T-cell (primary cell): ENCODE results near the gene RNF141. TPM values are rescaled to one million over a fixed set of nuclear protein-coding genes. Genes with fewer than 3 reads are reported as not detected.

ENCODE experiments used
- ATAC-seq, 4 experiments: fragments of 200-7000 bp in 3 of 4; fragments of 150-1000 bp in 1 of 4; cut with Tn5 transposase; replicated peaks in 1 of 4; 1 replicate in 3 of 4; 2 replicates in 1 of 4; pipeline ENCODE4 v1.10.0; 2021; ENCODE audit warnings: moderate library complexity in 3 of 4, mild to moderate bottlenecking in 2 of 4, moderate number of reproducible peaks in 1 of 4
- CTCF ChIA-PET, 2 donors: fragments of 300-600 bp; sonication (Branson Sonifier 250); formaldehyde crosslinking; loops; one replicate each; lab custom pipeline; 2022; ENCODE audit warnings: antibody characterized with exemption in 2 of 2; lab: Charles Lee
- POLR2A ChIA-PET, 2 donors: fragments of 300-600 bp; sonication (Branson Sonifier 250); formaldehyde crosslinking; loops; one replicate each; lab custom pipeline; 2022; ENCODE audit warnings: antibody characterized with exemption in 2 of 2; lab: Charles Lee
- DNase-seq, 35 experiments: peaks; one replicate each; pipeline versions ENCODE4 v3.0.0 to v3.0.0-alpha.2; 2013 to 2023
- H3K27ac ChIP-seq: one replicate; pipeline ENCODE4 v1.5.1; 2013; ENCODE audit warnings: low read length
- H3K27me3 ChIP-seq, 2 experiments: replicated peaks in 1 of 2; 1 replicate in 1 of 2; 2 replicates in 1 of 2; pipeline versions ENCODE4 v1.6.1 to v1.7.0; 2013; ENCODE audit warnings: low read length in 1 of 2, mixed read lengths in 1 of 2; ENCODE audit not compliant: control insufficient read depth in 2 of 2, insufficient read depth in 2 of 2; ENCODE audit errors: extremely low read depth in 1 of 2
- H3K36me3 ChIP-seq, 2 donors: 1 replicate in 1 of 2; 2 replicates in 1 of 2; pipeline versions ENCODE4 v1.6.1 to v1.7.0; 2013; ENCODE audit warnings: low read length in 1 of 2; ENCODE audit not compliant: control insufficient read depth in 2 of 2, insufficient read depth in 1 of 2; ENCODE audit errors: extremely low read depth in 1 of 2
- H3K4me1 ChIP-seq, 2 experiments: 1 replicate in 1 of 2; 2 replicates in 1 of 2; pipeline versions ENCODE4 v1.6.1 to v1.7.0; 2013; ENCODE audit warnings: low read length in 2 of 2, mixed read lengths in 1 of 2; ENCODE audit not compliant: insufficient read depth in 2 of 2, control insufficient read depth in 1 of 2; ENCODE audit errors: extremely low read depth in 1 of 2
- H3K4me3 ChIP-seq, 2 donors: 1 replicate in 1 of 2; 2 replicates in 1 of 2; pipeline versions ENCODE4 v1.5.1 to v1.7.0; 2013; ENCODE audit warnings: mild to moderate bottlenecking in 2 of 2, low read length in 1 of 2, moderate library complexity in 1 of 2; ENCODE audit not compliant: control insufficient read depth in 1 of 2; ENCODE audit errors: extremely low read depth in 1 of 2
- H3K9me3 ChIP-seq: 2 replicates; pipeline ENCODE4 v1.7.0; 2013
- H3K27ac Mint-ChIP-seq, 2 donors: one replicate each; pipeline ENCODE4 v1.8.0; 2020 to 2021; ENCODE audit warnings: mild to moderate bottlenecking in 2 of 2, mixed read lengths in 2 of 2
- H3K27me3 Mint-ChIP-seq, 2 donors: one replicate each; pipeline ENCODE4 v1.8.0; 2021 to 2022; ENCODE audit warnings: mixed read lengths in 2 of 2
- H3K36me3 Mint-ChIP-seq: one replicate; pipeline ENCODE4 v1.8.0; 2021; ENCODE audit warnings: mixed read lengths
- H3K4me1 Mint-ChIP-seq, 3 donors: one replicate each; pipeline ENCODE4 v1.8.0; 2020 to 2022; ENCODE audit warnings: mixed read lengths in 3 of 3, mild to moderate bottlenecking in 1 of 3
- H3K4me3 Mint-ChIP-seq, 3 donors: one replicate each; pipeline ENCODE4 v1.8.0; 2020 to 2022; ENCODE audit warnings: mild to moderate bottlenecking in 3 of 3, mixed read lengths in 3 of 3, moderate library complexity in 3 of 3
- H3K9me3 Mint-ChIP-seq, 3 donors: one replicate each; pipeline ENCODE4 v1.8.0; 2020 to 2022; ENCODE audit warnings: mixed read lengths in 3 of 3
- WGBS: methylation state at CpG from one replicate; pipeline ENCODE4 v1.1.5; 2013; ENCODE audit warnings: missing lambda C conversion rate; ENCODE audit not compliant: insufficient coverage; 5-methylcytosine and 5-hydroxymethylcytosine counted together
- total RNA-seq, 35 experiments: library from RNA in 6 of 35; stranded (reverse) in 6 of 35; fragments of 120-200 nt in 1 of 35; gene quantifications; one replicate each; pipeline versions ENCODE4 v1.2.1 to v1.2.4 and lab custom pipeline; 2013 to 2026

The RNF141 gene
- total RNA-seq, 5 donors from 2014 or later (not counting 1 experiment from before 2014, with no cell fraction given): 15.1 to 17.3 (median 15.3) TPM

GRCh38 chr11:10551845-10552352, 10.9 kb upstream of the RNF141 start:
- H3K27ac Mint-ChIP-seq: no peak overlapping the region
- no peaks in the 10 kb centered on the region for H3K36me3 Mint-ChIP-seq
- H3K9me3 Mint-ChIP-seq: peaks cover 7 to 14% (median 11%) of the 10 kb centered on the region in 3 donors
- POLR2A ChIA-PET: no interaction called here
- H3K4me1 Mint-ChIP-seq: peaks cover 0 to 2% (median 0%) of the 10 kb centered on the region in 3 donors
- CTCF ChIA-PET: no interaction called here
- Histone ChIP-seq H3K27ac (no peak overlapping the region), H3K27me3 (peaks cover 0 to 5% of the 10 kb centered on the region in 2 experiments), H3K36me3 (no peaks in the 10 kb centered on the region), H3K4me3 (no peak overlapping the region), H3K9me3 (no peaks in the 10 kb centered on the region), H3K4me1 (no peaks in the 10 kb centered on the region)
- H3K27me3 Mint-ChIP-seq: peaks cover 14 to 19% of the 10 kb centered on the region in 2 donors
- no peak for ATAC-seq
- no peak for DNase-seq
- no peak overlapping the region for H3K4me3 Mint-ChIP-seq
- WGBS: 100% methylated on average over 2 of the region's 3 CpGs

GRCh38 chr11:10551290-10551592, 10.3 kb upstream of the RNF141 start:
- WGBS: 88% methylated on average over 2 of the region's 4 CpGs
- no peak overlapping the region for H3K27ac ChIP-seq
- DNase-seq (no peak), ATAC-seq (no peak)
- Mint-ChIP-seq H3K4me1 (no peaks in the 10 kb centered on the region), H3K27ac (no peak overlapping the region), H3K36me3 (no peaks in the 10 kb centered on the region), H3K27me3 (peaks cover 11 to 15% of the 10 kb centered on the region in 2 donors), H3K9me3 (peaks cover 7 to 14% (median 11%) of the 10 kb centered on the region in 3 donors), H3K4me3 (no peak overlapping the region)
- H3K9me3 ChIP-seq: no peaks in the 10 kb centered on the region
- no peaks in the 10 kb centered on the region for H3K36me3 ChIP-seq
- no peaks in the 10 kb centered on the region for H3K4me1 ChIP-seq
- no peak overlapping the region for H3K4me3 ChIP-seq
- H3K27me3 ChIP-seq: peaks cover 0 to 5% of the 10 kb centered on the region in 2 experiments
- ChIA-PET CTCF (no interaction called here), POLR2A (no interaction called here)

- H3K27ac Mint-ChIP-seq: no peak overlapping the region
- no peaks in the 10 kb centered on the region for H3K36me3 Mint-ChIP-seq
- POLR2A ChIA-PET: interaction anchor here in 1 of 2 donors (0.6 to 0.7 kb wide), 2 partner anchors 8 to 187 kb away, joined by 3 to 8 read pairs; no protein-coding TSS in a partner anchor
- Histone ChIP-seq H3K27ac (no peak overlapping the region), H3K9me3 (no peaks in the 10 kb centered on the region), H3K27me3 (peaks cover 0 to 5% of the 10 kb centered on the region in 2 experiments), H3K36me3 (no peaks in the 10 kb centered on the region), H3K4me3 (no peak overlapping the region), H3K4me1 (no peaks in the 10 kb centered on the region)
- no peak for ATAC-seq
- H3K4me3 Mint-ChIP-seq: no peak overlapping the region
- H3K27me3 Mint-ChIP-seq: peaks cover 11 to 15% of the 10 kb centered on the region in 2 donors
- CTCF ChIA-PET: interaction anchor here in 1 of 2 donors (0.6 kb wide), 1 partner anchor 9 kb away, joined by 4 read pairs; the partner anchor contains the start of gene RNF141
- no peaks in the 10 kb centered on the region for H3K4me1 Mint-ChIP-seq
- DNase-seq: no peak
- peaks cover 7 to 14% (median 11%) of the 10 kb centered on the region in 3 donors for H3K9me3 Mint-ChIP-seq
- 80% methylated on average over 2 of the region's 3 CpGs for WGBS
These were observed 9.7 kb upstream of the RNF141 start for GRCh38 chr11:10550503-10551289.

GRCh38 chr11:10544491-10545465, 3.8 kb upstream of the RNF141 start:
- peaks cover 12 to 16% (median 14%) of the 10 kb centered on the region in 3 donors for H3K4me1 Mint-ChIP-seq
- peaks cover 6 to 8% of the 10 kb centered on the region in 2 donors for H3K27me3 Mint-ChIP-seq
- Histone ChIP-seq H3K9me3 (no peaks in the 10 kb centered on the region), H3K27ac (no peak overlapping the region), H3K27me3 (peaks cover 0 to 14% of the 10 kb centered on the region in 2 experiments), H3K4me1 (peaks cover 0 to 12% of the 10 kb centered on the region in 2 experiments), H3K36me3 (no peaks in the 10 kb centered on the region), H3K4me3 (no peak overlapping the region)
- POLR2A ChIA-PET: interaction anchor here (0.6 kb wide), 2 partner anchors 99 to 684 kb away, joined by 3 to 6 read pairs; no protein-coding TSS in a partner anchor
- no peak overlapping the region for H3K27ac Mint-ChIP-seq
- H3K36me3 Mint-ChIP-seq: no peaks in the 10 kb centered on the region
- ATAC-seq (no peak), DNase-seq (peak in 1 of 35 experiments; percentile 16)
- H3K9me3 Mint-ChIP-seq: no peaks in the 10 kb centered on the region
- H3K4me3 Mint-ChIP-seq: no peak overlapping the region
- CTCF ChIA-PET: interaction anchor here (0.6 to 0.8 kb wide), 2 partner anchors 10 to 86 kb away, joined by 5 to 6 read pairs; no protein-coding TSS in a partner anchor
- WGBS: 60% methylated on average over 6 of the region's 7 CpGs

- Histone ChIP-seq H3K9me3 (no peaks in the 10 kb centered on the region), H3K27me3 (peaks cover 0 to 13% of the 10 kb centered on the region in 2 experiments), H3K4me3 (no peak overlapping the region), H3K27ac (no peak overlapping the region), H3K36me3 (no peaks in the 10 kb centered on the region), H3K4me1 (peaks cover 0 to 12% of the 10 kb centered on the region in 2 experiments)
- ATAC-seq (no peak), DNase-seq (no peak)
- Mint-ChIP-seq H3K36me3 (no peaks in the 10 kb centered on the region), H3K9me3 (no peaks in the 10 kb centered on the region), H3K27me3 (peaks cover 4 to 6% of the 10 kb centered on the region in 2 donors), H3K4me3 (no peak overlapping the region), H3K27ac (no peak overlapping the region), H3K4me1 (peaks cover 14 to 26% (median 21%) of the 10 kb centered on the region in 3 donors)
- WGBS: 93% methylated on average over 12 of the region's 14 CpGs
- ChIA-PET POLR2A (no interaction called here), CTCF (interaction anchor here in 1 of 2 donors (0.6 kb wide), 1 partner anchor 9 kb away, joined by 5 read pairs; no protein-coding TSS in a partner anchor)
These were observed 2.8 kb upstream of the RNF141 start for GRCh38 chr11:10543782-10544181.
